Esophagus muscularis mucosa (tissue), 4 donors: Measurements from ENCODE around the gene LIN28B. TPM values are rescaled to one million over a fixed set of nuclear protein-coding genes. Genes with fewer than 3 reads are reported as not detected.

ENCODE experiments used
- DNase-seq: peaks from one replicate; pipeline ENCODE4 v3.0.0-alpha.2; 2017; ENCODE audit errors: extremely low spot score
- H3K27ac ChIP-seq, 4 donors: fragments of 200-600 bp; sonication (generic); replicated peaks in 1 of 4; 1 replicate in 3 of 4; 2 replicates in 1 of 4; pipeline ENCODE4 v1.5.1; 2016 to 2019; ENCODE audit warnings: mild to moderate bottlenecking in 1 of 4
- H3K27me3 ChIP-seq, 4 donors: fragments of 200-600 bp; sonication (generic); one replicate each; pipeline versions ENCODE4 v1.5.1 to v1.6.0; 2016 to 2019
- H3K36me3 ChIP-seq, 4 donors: fragments of 200-600 bp; sonication (generic); one replicate each; pipeline ENCODE4 v1.5.1; 2016 to 2019
- H3K4me1 ChIP-seq, 4 donors: fragments of 200-600 bp; sonication (generic); one replicate each; pipeline ENCODE4 v1.5.1; 2016 to 2019
- H3K4me3 ChIP-seq, 4 donors: fragments of 200-600 bp; sonication (generic); 1 replicate in 2 of 4; 2 replicates in 2 of 4; pipeline ENCODE4 v1.5.1; 2016 to 2019; ENCODE audit warnings: mild to moderate bottlenecking in 4 of 4, moderate library complexity in 1 of 4
- H3K9me3 ChIP-seq, 4 donors: fragments of 200-600 bp; sonication (generic); 1 replicate in 3 of 4; 2 replicates in 1 of 4; pipeline ENCODE4 v1.5.1; 2016 to 2019
- EP300 ChIP-seq: sonication (generic); formaldehyde crosslinking; IDR thresholded peaks from one replicate; pipeline ENCODE4 v1.6.1; 2017; ENCODE audit warnings: antibody characterized with exemption
- POLR2A ChIP-seq: fragments of 450-650 bp; IDR thresholded peaks from one replicate; pipeline ENCODE4 v1.6.1; 2017; ENCODE audit warnings: antibody characterized with exemption, moderate library complexity, mild to moderate bottlenecking, low read depth
- POLR2AphosphoS5 ChIP-seq, 2 donors: sonication (generic); formaldehyde crosslinking; IDR thresholded peaks; one replicate each; pipeline ENCODE4 v1.6.1; 2017; ENCODE audit warnings: antibody characterized with exemption in 2 of 2
- WGBS: methylation state at CpG from one replicate; pipeline ENCODE4 v1.1.5; 2018; 5-methylcytosine and 5-hydroxymethylcytosine counted together
- intact Hi-C: fragments of 100-400 bp; cut with DNase I; formaldehyde crosslinking; loops from one replicate; pipeline ENCODE4 v1.15.1; 2023
- total RNA-seq, 4 donors: library from RNA; depleted of rRNA; stranded (reverse); fragments of >200 nt; gene quantifications; one replicate each; pipeline versions ENCODE4 v1.1.0 to v1.2.1, GENCODE V29; 2016
- TF ChIP-seq, protein P1 (sequence below), 3 experiments: fragments of 200-600 bp in 2 of 3; fragments of 450-650 bp in 1 of 3; sonication (generic) in 2 of 3; IDR thresholded peaks; one replicate each; pipeline ENCODE4 v1.5.1; 2017 to 2019; ENCODE audit warnings: antibody characterized with exemption in 3 of 3, mild to moderate bottlenecking in 2 of 3, moderate library complexity in 1 of 3

LIN28B gene
- total RNA-seq, 4 donors from 2014 or later: not detected

DNA sequence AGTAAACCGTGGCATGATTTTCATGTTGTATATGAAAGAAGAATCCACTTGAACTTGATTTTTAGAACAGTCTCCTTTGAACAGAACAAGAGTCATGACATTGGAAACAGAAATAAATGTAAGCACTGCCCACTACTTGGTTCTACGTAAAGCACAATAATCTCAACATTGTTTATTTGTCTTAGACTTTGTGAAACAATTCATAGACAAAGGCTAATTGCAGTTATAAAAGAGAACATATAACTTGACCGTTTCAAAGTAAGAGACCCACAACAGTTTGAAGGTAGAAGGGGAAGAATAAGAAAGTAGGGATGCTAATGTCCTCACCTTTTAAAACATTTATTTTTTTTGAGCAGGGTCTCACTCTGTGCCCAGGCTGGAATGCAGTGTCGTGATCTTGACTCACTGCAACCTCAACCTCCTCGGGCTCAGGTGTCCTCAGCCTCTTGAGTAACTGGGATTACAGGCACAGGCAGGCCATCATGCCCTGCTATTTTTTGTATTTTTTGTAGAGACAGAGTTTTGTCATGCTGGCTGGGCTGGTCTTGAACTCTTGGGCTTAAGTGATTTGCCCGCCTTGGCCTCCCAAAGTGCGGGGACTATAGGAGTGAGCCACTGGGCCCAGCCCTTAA is 151.8 kb downstream of the LIN28B start:
- Histone ChIP-seq H3K27me3 (no peaks in the 10 kb centered on the region), H3K36me3 (peaks cover 4 to 57% (median 20%) of the 10 kb centered on the region in 4 donors), H3K4me3 (no peak overlapping the region), H3K27ac (no peak overlapping the region), H3K4me1 (peaks cover 0 to 5% (median 2%) of the 10 kb centered on the region in 4 donors), H3K9me3 (no peaks in the 10 kb centered on the region)
- 80% methylated on average over 7 of the region's 7 CpGs for WGBS
- peak; percentile 80 for DNase-seq
- intact Hi-C loops: no loop called here
- TF ChIP-seq EP300: no peak
- TF ChIP-seq POLR2AphosphoS5 (IDR thresholded peaks at IDR 0.05): no peak
- TF ChIP-seq, protein P1, sequence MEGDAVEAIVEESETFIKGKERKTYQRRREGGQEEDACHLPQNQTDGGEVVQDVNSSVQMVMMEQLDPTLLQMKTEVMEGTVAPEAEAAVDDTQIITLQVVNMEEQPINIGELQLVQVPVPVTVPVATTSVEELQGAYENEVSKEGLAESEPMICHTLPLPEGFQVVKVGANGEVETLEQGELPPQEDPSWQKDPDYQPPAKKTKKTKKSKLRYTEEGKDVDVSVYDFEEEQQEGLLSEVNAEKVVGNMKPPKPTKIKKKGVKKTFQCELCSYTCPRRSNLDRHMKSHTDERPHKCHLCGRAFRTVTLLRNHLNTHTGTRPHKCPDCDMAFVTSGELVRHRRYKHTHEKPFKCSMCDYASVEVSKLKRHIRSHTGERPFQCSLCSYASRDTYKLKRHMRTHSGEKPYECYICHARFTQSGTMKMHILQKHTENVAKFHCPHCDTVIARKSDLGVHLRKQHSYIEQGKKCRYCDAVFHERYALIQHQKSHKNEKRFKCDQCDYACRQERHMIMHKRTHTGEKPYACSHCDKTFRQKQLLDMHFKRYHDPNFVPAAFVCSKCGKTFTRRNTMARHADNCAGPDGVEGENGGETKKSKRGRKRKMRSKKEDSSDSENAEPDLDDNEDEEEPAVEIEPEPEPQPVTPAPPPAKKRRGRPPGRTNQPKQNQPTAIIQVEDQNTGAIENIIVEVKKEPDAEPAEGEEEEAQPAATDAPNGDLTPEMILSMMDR (IDR thresholded peaks at IDR 0.05): no peak
- TF ChIP-seq POLR2A: no peak

- no peak for TF ChIP-seq POLR2A
- TF ChIP-seq, protein P1 (IDR thresholded peaks at IDR 0.05): no peak
- no peak for TF ChIP-seq EP300
- TF ChIP-seq POLR2AphosphoS5 (IDR thresholded peaks at IDR 0.05): no peak
- H3K36me3 ChIP-seq: peaks cover 4 to 54% (median 23%) of the 10 kb centered on the region in 4 donors
- H3K4me1 ChIP-seq: peaks cover 0 to 5% (median 2%) of the 10 kb centered on the region in 4 donors
- peak; percentile 42 for DNase-seq
- WGBS: 66% methylated on average over 8 of the region's 8 CpGs
- intact Hi-C loops: no loop called here
- no peaks in the 10 kb centered on the region for H3K27me3 ChIP-seq
- no peak overlapping the region for H3K4me3 ChIP-seq
- H3K9me3 ChIP-seq: no peaks in the 10 kb centered on the region
- H3K27ac ChIP-seq: no peak overlapping the region
Observed at GRCh38 chr6:105109955-105110895, 153.3 kb downstream of the LIN28B start.

DNA sequence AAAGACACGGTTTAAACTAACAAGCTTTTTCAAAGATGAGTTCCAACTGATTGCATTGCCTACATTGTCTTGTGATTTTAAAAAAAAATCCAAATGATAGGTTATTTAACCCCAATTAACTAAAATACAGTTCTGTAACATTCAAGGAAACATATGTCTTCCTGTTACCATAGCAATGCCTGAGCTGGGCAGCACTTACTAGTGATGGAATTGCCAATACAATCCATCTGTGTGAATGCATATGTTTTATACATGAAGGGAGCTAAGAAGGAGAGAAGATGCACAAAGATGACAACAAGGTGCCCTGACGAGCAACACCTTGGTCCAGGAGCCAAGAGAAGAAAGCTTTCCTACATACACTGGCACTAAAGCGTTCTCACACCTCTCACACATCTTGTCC is 154.2 kb downstream of the LIN28B start:
- no peak for TF ChIP-seq POLR2AphosphoS5 (IDR thresholded peaks at IDR 0.05)
- TF ChIP-seq, protein P1 (IDR thresholded peaks at IDR 0.05): no peak
- TF ChIP-seq EP300: no peak
- no peak for TF ChIP-seq POLR2A
- intact Hi-C loops: no loop called here
- Histone ChIP-seq H3K36me3 (peaks cover 3 to 60% (median 30%) of the 10 kb centered on the region in 4 donors), H3K9me3 (no peaks in the 10 kb centered on the region), H3K4me1 (peaks cover 0 to 5% (median 2%) of the 10 kb centered on the region in 4 donors), H3K4me3 (no peak overlapping the region), H3K27ac (no peak overlapping the region), H3K27me3 (no peaks in the 10 kb centered on the region)
- DNase-seq: no peak
- 83% methylated on average over 3 of the region's 3 CpGs for whole genome bisulfite sequencing

DNA sequence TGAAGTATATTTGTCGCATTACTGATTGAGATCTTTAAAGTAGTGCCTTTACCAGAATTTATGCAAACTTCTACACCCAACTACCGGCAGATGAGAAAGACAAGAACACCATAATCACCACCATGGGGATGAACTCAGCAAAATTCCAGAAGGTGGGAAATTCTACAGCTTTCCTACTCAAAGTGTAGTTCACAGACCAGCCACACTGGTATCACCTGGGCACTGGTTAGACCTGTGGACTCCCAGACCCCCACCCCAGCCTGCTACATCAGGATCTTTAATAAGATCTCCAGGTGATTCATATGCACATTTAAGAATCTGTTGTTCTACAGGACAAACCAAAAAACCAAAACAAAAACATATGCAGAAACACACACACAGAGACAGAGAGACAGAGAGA is 155.0 kb downstream of the LIN28B start:
- H3K36me3 ChIP-seq: peaks cover 0 to 61% (median 34%) of the 10 kb centered on the region in 4 donors
- peaks cover 0 to 5% (median 2%) of the 10 kb centered on the region in 4 donors for H3K4me1 ChIP-seq

More for the DNA sequence above, 155.0 kb downstream of the LIN28B start:
- no peaks in the 10 kb centered on the region for H3K9me3 ChIP-seq
- DNase-seq: no peak
- intact Hi-C loops: no loop called here
- no peaks in the 10 kb centered on the region for H3K27me3 ChIP-seq
- WGBS: 94% methylated on average over 2 of the region's 2 CpGs
- no peak overlapping the region for H3K27ac ChIP-seq
- no peak overlapping the region for H3K4me3 ChIP-seq
- TF ChIP-seq, protein P1 (IDR thresholded peaks at IDR 0.05): no peak
- TF ChIP-seq POLR2AphosphoS5 (IDR thresholded peaks at IDR 0.05): no peak
- TF ChIP-seq EP300: no peak
- TF ChIP-seq POLR2A: no peak
